Endothelial cell of umbilical vein (primary cell): Measurements from ENCODE around the gene SIPA1L3.
"Not testable (repeated sequence)": the region's sequence is repeated elsewhere in the genome, so short reads cannot be mapped to it uniquely, and the experiment has no call there.

Experiments
- CTCF ChIP-seq, 2 donors: IDR thresholded peaks; 1 replicate in 1 of 2; 2 replicates in 1 of 2; pipeline ENCODE4 v1.5.1; 2011; ENCODE audit warnings: low read length in 2 of 2, mild to moderate bottlenecking in 2 of 2, moderate library complexity in 2 of 2, control low read depth in 1 of 2, inconsistent platforms in 1 of 2, low read depth in 1 of 2; ENCODE audit not compliant: insufficient read depth in 1 of 2; ENCODE audit errors: extremely low read depth in 1 of 2
- EZH2 ChIP-seq: IDR thresholded peaks from 2 replicates; pipeline ENCODE4 v1.6.1; 2012; ENCODE audit warnings: borderline replicate concordance, low read depth, mild to moderate bottlenecking, moderate library complexity, low read length, inconsistent platforms; ENCODE audit not compliant: severe bottlenecking
- GATA2 ChIP-seq: IDR thresholded peaks from 2 replicates; pipeline ENCODE4 v1.7.0; 2011; ENCODE audit warnings: low read depth, mild to moderate bottlenecking, moderate library complexity, mixed read lengths, low read length; ENCODE audit not compliant: insufficient read length, insufficient read depth
- JUN ChIP-seq: IDR thresholded peaks from 2 replicates; pipeline ENCODE4 v1.6.1; 2011; ENCODE audit warnings: borderline replicate concordance, low read depth; ENCODE audit not compliant: insufficient read length, insufficient read depth
- POLR2A ChIP-seq: IDR thresholded peaks from 2 replicates; pipeline ENCODE4 v1.6.1; 2012; ENCODE audit warnings: low read depth, mild to moderate bottlenecking, control low read depth, low read length
- POLR2AphosphoS5 ChIP-seq: IDR thresholded peaks from 2 replicates; pipeline ENCODE4 v1.6.1; 2012; ENCODE audit warnings: low read depth, mild to moderate bottlenecking, control low read depth, low read length, moderate library complexity; ENCODE audit not compliant: insufficient read depth

GRCh38 chr19:37865930-37866329, 41.1 kb upstream of the SIPA1L3 start:
- not testable (repeated sequence) for TF ChIP-seq POLR2AphosphoS5; GATA2; CTCF (IDR thresholded peaks at IDR 0.05; ENCODE audit: extremely low read depth in 1 of 2, insufficient read depth in 1 of 2, low read depth in 1 of 2, low read length in 2 of 2); POLR2A; EZH2; JUN
